HG03045 (cell line): Measurements from ENCODE around the gene ROPN1B.

Experiments used
- ATAC-seq: cut with Tn5 transposase; IDR thresholded peaks from one replicate; pipeline ENCODE4 v1.9.1; 2021; ENCODE audit warnings: mild to moderate bottlenecking, moderate library complexity; ENCODE audit not compliant: unreplicated experiment

ROPN1B gene

DNA sequence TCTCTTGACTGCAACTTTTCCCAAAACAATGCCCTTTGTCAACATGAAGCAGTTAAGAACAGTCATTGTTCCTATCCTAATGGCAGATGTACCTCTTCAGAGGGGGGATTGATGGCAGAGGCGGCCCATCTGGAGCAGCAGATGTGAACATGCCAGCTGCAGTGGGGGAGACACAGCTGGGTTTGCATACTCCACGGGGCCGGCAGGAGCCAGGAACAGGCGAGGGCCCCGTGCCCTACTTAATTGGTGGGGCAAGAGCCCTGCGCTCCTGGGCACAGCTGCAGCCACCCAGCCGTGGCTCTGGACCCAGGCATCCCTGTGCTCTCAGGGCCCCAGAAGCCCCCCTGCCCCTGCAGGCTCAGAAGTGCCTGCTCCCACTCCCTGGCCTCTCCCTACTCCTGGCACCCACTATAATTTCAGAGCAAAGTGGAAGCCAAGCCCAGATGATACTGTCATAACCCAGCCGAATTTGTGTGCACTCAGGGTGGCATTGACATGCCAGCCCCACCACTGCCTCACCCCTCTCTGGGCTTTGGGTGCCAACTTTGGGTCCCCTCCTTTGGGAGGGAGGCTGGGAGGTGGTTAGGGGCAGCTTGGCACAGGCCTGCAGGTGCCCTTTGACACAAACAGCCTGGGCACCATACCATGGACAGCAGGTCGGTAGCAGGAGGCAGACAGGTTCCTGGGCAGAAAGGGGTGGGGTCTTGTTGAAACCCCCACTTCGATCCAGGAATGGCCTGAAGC is 34.6 kb downstream of the ROPN1B start:
- no peak for ATAC-seq

GRCh38 chr3:126004217-126004616 is 35.2 kb downstream of the ROPN1B start:
- ATAC-seq, result no peak

DNA sequence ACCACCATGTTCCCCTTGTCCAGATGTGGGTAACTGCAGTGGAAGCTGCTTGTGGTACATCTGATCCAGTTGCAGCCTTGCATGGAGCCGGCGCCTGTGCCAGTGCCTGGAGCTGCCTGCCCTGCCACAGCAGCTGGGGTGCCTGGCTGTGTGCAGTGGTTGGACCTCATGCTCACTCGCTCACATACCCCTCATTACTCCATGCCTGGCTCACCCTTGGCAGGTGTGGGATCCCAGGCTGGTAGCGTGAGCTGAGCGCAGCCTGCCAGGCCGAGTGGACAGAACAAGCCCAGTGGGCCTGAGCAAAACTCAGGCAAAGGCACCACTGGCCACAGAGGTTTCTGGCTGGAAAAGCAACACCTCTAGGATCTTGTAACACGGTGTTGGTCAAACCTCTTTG is 35.7 kb downstream of the ROPN1B start:
- no peak for ATAC-seq

- ATAC-seq, result no peak
These were observed 37.0 kb downstream of the ROPN1B start for GRCh38 chr3:126005951-126006350.

DNA sequence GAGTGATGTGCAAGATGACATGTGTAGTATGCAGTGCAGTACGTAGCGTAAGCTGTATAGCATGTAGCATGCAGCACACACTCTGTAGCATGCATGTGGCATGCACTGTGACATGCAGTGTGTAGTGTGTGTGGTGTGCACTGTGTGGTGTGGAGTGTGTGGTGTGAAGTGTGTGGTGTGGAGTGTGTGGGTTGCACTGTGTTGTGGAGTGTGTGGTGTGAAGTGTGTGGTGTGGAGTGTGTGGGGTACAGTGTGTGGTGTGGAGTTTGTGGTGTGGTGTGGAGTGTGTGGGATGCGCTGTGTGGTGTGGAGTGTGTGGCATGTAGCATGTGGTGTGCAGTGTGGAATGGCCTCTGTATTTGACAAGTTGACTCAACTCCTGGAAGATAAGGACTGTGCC is 39.2 kb downstream of the ROPN1B start:
- no peak for ATAC-seq

GRCh38 chr3:126009181-126009580 is 40.2 kb downstream of the ROPN1B start:
- no peak for ATAC-seq

GRCh38 chr3:126013751-126014156 is 44.8 kb downstream of the ROPN1B start:
- no peak for ATAC-seq

DNA sequence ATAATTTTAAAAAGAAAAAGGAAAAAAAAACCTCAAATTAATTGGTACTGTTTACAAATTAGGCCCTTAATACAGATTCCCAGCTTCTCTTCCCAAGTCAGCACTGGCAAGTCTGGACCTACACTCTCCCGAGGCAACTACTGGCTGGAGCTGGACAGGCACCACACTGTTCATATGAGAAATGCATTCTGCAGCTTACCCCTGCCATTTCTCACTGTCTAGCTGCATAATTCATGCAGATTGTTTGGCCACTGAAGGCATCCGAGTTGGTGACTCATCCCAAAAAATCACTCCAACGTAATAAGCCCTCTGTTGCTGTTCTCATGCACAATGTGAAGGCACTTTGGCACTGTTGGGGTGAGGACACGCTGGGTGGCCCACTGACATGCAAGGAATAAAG is 45.3 kb downstream of the ROPN1B start:
- no peak for ATAC-seq

- no peak for ATAC-seq
These were observed 46.1 kb downstream of the ROPN1B start for GRCh38 chr3:126015075-126015474.

DNA sequence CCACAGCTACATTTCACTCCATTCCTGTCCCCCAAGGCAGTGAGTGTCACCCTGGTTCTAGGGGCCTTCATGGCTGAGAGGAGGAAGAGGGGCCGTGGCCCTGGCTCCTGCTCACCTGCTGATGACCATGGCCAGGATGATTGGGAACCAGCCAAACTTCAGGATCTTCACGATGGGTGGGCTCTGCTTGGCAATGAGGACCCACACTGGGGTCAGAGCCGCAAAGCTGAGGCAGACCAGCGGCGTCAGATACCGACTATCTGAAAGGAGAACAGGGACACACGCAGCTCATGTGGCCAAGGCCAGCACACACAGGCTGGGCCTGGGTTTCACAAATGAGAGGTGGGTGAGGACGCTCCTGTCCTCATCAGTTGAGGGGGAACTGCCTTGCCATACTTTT is 47.6 kb downstream of the ROPN1B start:
- no peak for ATAC-seq

GRCh38 chr3:126017362-126017761 is 48.4 kb downstream of the ROPN1B start:
- no peak for ATAC-seq

DNA sequence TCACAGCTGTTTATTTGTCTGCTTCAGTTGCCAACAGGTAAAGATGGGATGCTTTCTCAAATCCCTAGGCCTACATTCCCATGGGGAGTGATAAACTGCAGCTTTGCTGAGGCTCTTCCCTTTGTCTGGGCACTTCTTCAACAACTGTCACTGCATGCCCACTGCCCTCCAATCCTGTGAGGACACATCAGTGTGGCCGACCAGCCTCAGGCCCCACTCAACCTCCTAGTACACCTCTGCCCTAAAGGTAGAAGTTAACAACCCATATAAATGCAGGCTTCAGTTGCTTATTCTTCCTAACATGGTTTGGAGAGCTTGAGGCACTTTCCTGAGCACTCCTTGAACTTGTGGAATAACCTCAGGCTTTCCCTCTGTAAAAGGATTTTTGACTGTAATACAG is 49.6 kb downstream of the ROPN1B start:
- no peak for ATAC-seq

GRCh38 chr3:126018995-126019394 is 50.0 kb downstream of the ROPN1B start:
- ATAC-seq, result no peak

GRCh38 chr3:126019683-126020082 is 50.7 kb downstream of the ROPN1B start:
- no peak for ATAC-seq

DNA sequence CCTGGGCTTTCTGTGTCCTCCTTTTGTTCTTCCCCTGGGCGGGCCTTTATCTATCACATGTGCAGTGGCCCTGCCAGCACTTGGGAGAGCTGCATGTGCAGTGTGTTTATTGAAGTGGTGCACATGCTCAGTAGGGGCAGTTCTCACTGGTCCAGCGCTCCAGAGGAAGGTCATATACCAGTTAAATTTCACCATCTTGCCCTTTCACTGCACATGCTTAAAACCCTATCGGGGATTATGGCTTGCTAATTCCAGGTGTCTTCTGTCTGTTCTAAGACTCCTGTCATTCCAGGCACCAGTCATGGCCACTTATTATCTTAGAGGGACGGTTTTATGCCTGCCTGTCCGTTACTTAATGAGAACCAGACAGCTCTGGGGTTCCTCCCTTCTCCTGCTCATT is 52.2 kb downstream of the ROPN1B start:
- no peak for ATAC-seq

- ATAC-seq, result no peak
These were observed 52.7 kb downstream of the ROPN1B start for GRCh38 chr3:126021702-126022101.

DNA sequence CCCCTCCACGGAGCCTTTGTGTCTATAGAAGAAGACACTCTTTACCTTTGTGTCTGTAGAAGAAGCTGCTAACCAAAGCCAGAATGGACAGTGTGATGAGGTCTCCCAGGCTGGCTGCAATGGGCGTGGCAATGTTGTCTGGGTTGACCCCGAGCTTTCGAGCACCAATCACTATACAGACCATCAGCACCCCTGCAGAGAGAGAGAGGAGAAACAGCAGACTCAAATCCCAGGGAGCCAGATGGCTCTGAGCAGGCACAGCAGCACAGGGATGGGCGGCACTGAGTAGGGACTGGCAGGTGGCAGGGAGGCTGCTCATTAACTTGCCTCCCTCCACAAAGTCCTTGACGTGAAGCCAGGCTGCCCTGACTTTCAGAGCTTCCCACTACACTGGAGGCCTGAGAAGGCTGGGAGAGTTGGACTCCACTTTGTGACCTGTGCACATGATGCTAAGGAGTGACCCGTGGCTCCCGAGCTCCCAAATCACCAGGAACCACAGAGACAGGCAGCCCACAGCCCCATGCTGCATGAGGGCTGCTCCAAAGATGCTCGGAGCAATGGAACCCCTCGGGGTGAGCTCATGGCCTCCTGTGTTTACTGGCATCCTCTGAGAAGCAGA is 53.9 kb downstream of the ROPN1B start:
- ATAC-seq, result no peak

DNA sequence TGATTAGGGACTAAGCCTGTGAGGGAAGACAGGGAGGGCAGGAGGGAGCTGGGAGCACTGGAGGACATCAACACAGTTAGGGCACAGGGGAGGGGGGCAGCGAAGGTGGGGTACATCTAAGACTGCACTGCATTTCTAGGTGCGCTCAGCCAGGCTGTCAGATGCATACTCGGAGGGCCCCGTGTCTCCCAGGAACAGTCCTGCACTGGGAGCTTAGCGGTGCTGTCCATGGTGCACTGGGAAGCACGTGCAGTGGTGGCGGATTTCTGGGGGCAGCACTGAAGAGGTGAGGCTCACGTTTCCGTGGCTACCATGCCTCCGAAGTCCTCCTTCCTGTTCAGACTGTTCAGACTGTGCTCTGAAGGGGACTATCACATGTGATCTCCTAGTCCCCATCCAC is 54.4 kb downstream of the ROPN1B start:
- ATAC-seq, result no peak

- ATAC-seq, result no peak
These were observed 55.3 kb downstream of the ROPN1B start for GRCh38 chr3:126024049-126024854.

DNA sequence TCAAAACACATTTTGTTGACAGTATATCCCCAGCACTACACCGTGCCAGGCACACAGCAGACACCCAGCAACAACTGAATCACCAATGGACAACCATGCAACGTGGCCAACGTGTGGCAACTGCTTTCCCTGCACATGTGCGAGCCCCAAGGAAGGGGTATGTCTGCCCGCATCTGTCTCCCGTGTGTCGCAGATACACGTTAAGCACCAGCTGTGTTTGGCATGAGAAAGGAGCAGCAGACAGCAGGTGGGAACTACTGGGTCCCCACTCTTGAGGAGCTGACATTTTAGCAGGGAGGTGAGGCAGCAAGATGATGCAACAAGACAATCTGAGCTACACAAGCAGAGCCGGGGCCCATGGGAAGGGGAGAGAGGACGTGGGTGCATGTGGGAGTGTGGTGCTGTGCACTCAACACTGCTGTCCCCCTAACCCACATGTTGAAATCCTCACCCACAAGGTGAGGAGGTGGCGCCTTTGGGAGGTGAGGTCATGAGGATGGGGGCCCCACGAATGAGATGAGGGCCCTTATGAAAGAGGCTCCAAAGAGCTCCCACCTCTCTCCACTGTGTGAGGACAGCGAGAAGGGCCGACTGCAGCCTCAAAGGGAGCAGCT is 56.2 kb downstream of the ROPN1B start:
- ATAC-seq, result no peak

GRCh38 chr3:126025862-126026261 is 56.9 kb downstream of the ROPN1B start:
- ATAC-seq, result no peak
